BLaER1 treated with 17β-estradiol and CSF1 and Interleukin-3, amounts not matched to agents 10 nM and 100 nM (cell line): Measurements from ENCODE around the gene FAM131C.
A peak's percentile ranks its signal among the peaks of the same experiment; 100 is the strongest.

ENCODE experiments used
- H3K27ac ChIP-seq, 11 experiments: shearing (Covaris generic); formaldehyde crosslinking; 2 replicates each; pipeline ENCODE4 v1.8.1; 2022
- H3K27me3 ChIP-seq, 11 experiments: shearing (Covaris generic); formaldehyde crosslinking; 2 replicates each; pipeline ENCODE4 v1.8.1; 2022
- H3K36me3 ChIP-seq, 11 experiments: shearing (Covaris generic); formaldehyde crosslinking; 2 replicates each; pipeline ENCODE4 v1.8.1; 2022
- H3K4me1 ChIP-seq, 10 experiments: shearing (Covaris generic); formaldehyde crosslinking; 2 replicates each; pipeline ENCODE4 v1.8.1; 2022
- H3K4me2 ChIP-seq, 11 experiments: shearing (Covaris generic); formaldehyde crosslinking; 2 replicates each; pipeline ENCODE4 v1.8.1; 2022
- H3K4me3 ChIP-seq, 10 experiments: shearing (Covaris generic); formaldehyde crosslinking; 2 replicates each; pipeline ENCODE4 v1.8.1; 2022
- H3K9ac ChIP-seq, 11 experiments: shearing (Covaris generic); formaldehyde crosslinking; 2 replicates each; pipeline ENCODE4 v1.8.1; 2022
- H3K9me3 ChIP-seq, 11 experiments: shearing (Covaris generic); formaldehyde crosslinking; replicated peaks in 1 of 11; 2 replicates each; pipeline ENCODE4 v1.8.1; 2022
- H4K20me1 ChIP-seq, 11 experiments: shearing (Covaris generic); formaldehyde crosslinking; 2 replicates each; pipeline ENCODE4 v1.8.1; 2022
- Cebpa-rat ChIP-seq, 11 experiments: shearing (Covaris generic); IDR thresholded peaks; 2 replicates each; pipeline ENCODE4 v1.8.1; 2022

FAM131C gene

GRCh38 chr1:16076031-16076864 is 2.8 kb upstream of the FAM131C start:
- Histone ChIP-seq H3K9me3 (no peaks in the 10 kb centered on the region), H3K27ac (no peak overlapping the region), H3K36me3 (no peaks in the 10 kb centered on the region), H3K9ac (peak overlapping the region in 2 of 11 experiments; percentile 17 to 30; a peak in 1 of 22 replicates), H3K4me1 (peaks cover 4 to 37% (median 16%) of the 10 kb centered on the region in 10 experiments; a peak in 15 of 20 replicates), H3K4me2 (0 out of 22 replicates have a peak overlapping the region, but pooled peaks of 1 of the 11 experiments have one; percentile 13), H4K20me1 (peaks cover 0 to 30% (median 5%) of the 10 kb centered on the region in 11 experiments; a peak in 9 of 22 replicates), H3K27me3 (peaks cover 22 to 34% (median 30%) of the 10 kb centered on the region in 11 experiments), H3K4me3 (no peak overlapping the region)
- TF ChIP-seq Cebpa-rat (IDR thresholded peaks at IDR 0.05) = no peak

- no peak overlapping the region for H3K9ac ChIP-seq
- H3K4me1 ChIP-seq = peaks cover 4 to 38% (median 17%) of the 10 kb centered on the region in 10 experiments; a peak in 16 of 20 replicates
- peaks cover 0 to 31% (median 5%) of the 10 kb centered on the region in 11 experiments; a peak in 9 of 22 replicates for H4K20me1 ChIP-seq
- no peaks in the 10 kb centered on the region for H3K9me3 ChIP-seq
- H3K27me3 ChIP-seq = peaks cover 22 to 38% (median 31%) of the 10 kb centered on the region in 11 experiments
- no peak overlapping the region for H3K27ac ChIP-seq
- no peak overlapping the region for H3K4me2 ChIP-seq
- TF ChIP-seq Cebpa-rat (IDR thresholded peaks at IDR 0.05) = no peak
- no peak overlapping the region for H3K4me3 ChIP-seq
- H3K36me3 ChIP-seq = no peaks in the 10 kb centered on the region
Observed at GRCh38 chr1:16075337-16076030, 2.0 kb upstream of the FAM131C start.

GRCh38 chr1:16074217-16074616 is 766 bp upstream of the FAM131C start:
- peak overlapping the region in 1 of 10 experiments; percentile 60; a peak in 3 of 20 replicates for H3K4me3 ChIP-seq
- peaks cover 22 to 38% (median 31%) of the 10 kb centered on the region in 11 experiments for H3K27me3 ChIP-seq
- 0 out of 22 replicates have a peak overlapping the region, but pooled peaks of 1 of the 11 experiments have one; percentile 64 for H3K9ac ChIP-seq

DNA sequence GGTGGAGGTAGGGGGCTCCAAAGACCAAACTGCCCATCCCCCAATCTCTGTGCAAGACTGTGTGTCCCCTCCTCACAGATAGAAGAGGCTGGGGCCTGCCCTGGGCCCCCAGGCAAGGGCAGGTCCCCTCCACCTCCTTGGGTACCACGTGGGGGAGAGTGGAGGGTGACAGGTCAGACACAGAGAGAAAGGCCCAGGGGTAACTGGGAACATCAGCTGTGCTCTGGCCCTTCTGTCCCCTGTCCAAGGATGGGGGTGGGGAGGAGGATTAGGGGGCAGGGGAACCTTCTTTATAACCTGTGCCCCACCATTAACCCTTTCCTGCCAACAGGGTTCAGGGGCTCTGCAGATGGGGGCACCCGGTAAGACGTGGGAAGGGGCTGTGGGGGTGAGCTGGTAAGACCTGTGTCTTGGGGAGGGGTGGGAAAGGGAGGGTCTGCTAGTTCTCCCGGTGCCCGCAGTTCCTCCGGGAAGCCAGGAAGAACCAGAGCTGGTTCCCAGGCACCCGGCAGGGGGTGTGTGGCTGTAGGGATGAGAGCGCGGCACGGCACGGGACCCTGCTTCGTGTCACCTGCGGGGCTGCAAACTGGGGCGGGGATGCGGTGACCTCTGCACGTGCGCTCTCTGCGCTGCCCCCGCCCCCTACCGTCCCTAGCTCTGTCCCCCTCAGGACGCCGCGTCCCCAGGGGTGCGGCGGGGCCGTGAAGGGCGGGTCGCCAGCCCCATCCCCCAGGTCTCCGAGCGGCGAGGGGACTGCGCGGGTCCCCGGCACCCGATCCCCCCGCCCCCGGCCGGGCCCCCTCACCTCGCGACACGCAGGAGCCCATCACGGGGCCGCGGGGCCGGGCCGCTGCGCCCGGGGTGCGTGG is 601 bp downstream of the FAM131C start:
- Histone ChIP-seq H3K27me3 (peaks cover 22 to 40% (median 31%) of the 10 kb centered on the region in 11 experiments), H3K9me3 (no peaks in the 10 kb centered on the region), H3K4me1 (peaks cover 14 to 57% (median 37%) of the 10 kb centered on the region in 10 experiments), H3K36me3 (no peaks in the 10 kb centered on the region), H3K4me3 (peak overlapping the region; percentile 51 to 71 (median 60)), H3K4me2 (peak overlapping the region; percentile 89 to 98 (median 95)), H3K9ac (peak overlapping the region; percentile 21 to 72 (median 66); a peak in 21 of 22 replicates), H4K20me1 (peaks cover 0 to 31% (median 5%) of the 10 kb centered on the region in 11 experiments; a peak in 10 of 22 replicates), H3K27ac (no peak overlapping the region; a peak in 1 of 22 replicates)
- TF ChIP-seq Cebpa-rat (IDR thresholded peaks at IDR 0.05) = no peak

More at GRCh38 chr1:16074217-16074616, 766 bp upstream of the FAM131C start:
- peak overlapping the region; percentile 89 to 98 (median 95) for H3K4me2 ChIP-seq
- no peaks in the 10 kb centered on the region for H3K36me3 ChIP-seq
- H3K27ac ChIP-seq = no peak overlapping the region
- peaks cover 4 to 47% (median 25%) of the 10 kb centered on the region in 10 experiments; a peak in 16 of 20 replicates for H3K4me1 ChIP-seq
- H3K9me3 ChIP-seq = no peaks in the 10 kb centered on the region
- TF ChIP-seq Cebpa-rat (IDR thresholded peaks at IDR 0.05) = no peak
- H4K20me1 ChIP-seq = peaks cover 0 to 31% (median 5%) of the 10 kb centered on the region in 11 experiments; a peak in 9 of 22 replicates

DNA sequence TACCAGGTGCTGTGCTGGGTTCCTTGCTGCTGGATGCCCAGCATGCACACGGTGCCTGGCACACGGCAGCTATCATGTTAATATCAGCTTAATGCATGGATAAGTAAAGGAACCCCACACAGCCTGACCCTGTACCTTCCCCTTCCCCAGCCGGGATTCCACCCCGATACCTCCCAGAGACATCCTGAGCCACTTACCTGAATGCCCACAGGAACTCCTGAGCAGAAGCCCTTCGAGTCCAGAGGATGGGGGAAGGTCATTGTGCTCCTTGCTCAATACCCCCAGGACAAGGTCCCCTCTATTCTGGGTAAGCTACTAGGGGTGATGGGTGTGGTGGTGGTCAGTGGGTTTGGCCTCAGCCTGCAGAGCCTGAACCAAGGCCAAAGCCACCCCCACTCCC is 1.4 kb downstream of the FAM131C start:
- H3K4me3 ChIP-seq = no peak overlapping the region
- peaks cover 0 to 29% (median 5%) of the 10 kb centered on the region in 11 experiments; a peak in 10 of 22 replicates for H4K20me1 ChIP-seq
- peaks cover 20 to 64% (median 45%) of the 10 kb centered on the region in 10 experiments for H3K4me1 ChIP-seq
- H3K9me3 ChIP-seq = no peaks in the 10 kb centered on the region
- TF ChIP-seq Cebpa-rat (IDR thresholded peaks at IDR 0.05) = no peak
- H3K36me3 ChIP-seq = no peaks in the 10 kb centered on the region
- peaks cover 22 to 47% (median 32%) of the 10 kb centered on the region in 11 experiments for H3K27me3 ChIP-seq
- H3K9ac ChIP-seq = no peak overlapping the region
- no peak overlapping the region for H3K27ac ChIP-seq
- H3K4me2 ChIP-seq = peak overlapping the region in 4 of 11 experiments; percentile 5 to 98 (median 96); a peak in 4 of 22 replicates

GRCh38 chr1:16071614-16072013 is 1.8 kb downstream of the FAM131C start:
- Histone ChIP-seq H3K4me2 (no peak overlapping the region; a peak in 1 of 22 replicates), H3K9ac (no peak overlapping the region), H3K4me3 (no peak overlapping the region), H3K27me3 (peaks cover 22 to 48% (median 32%) of the 10 kb centered on the region in 11 experiments), H3K4me1 (peaks cover 20 to 65% (median 48%) of the 10 kb centered on the region in 10 experiments), H3K36me3 (no peaks in the 10 kb centered on the region), H4K20me1 (peaks cover 0 to 25% (median 5%) of the 10 kb centered on the region in 11 experiments; a peak in 10 of 22 replicates), H3K27ac (no peak overlapping the region), H3K9me3 (no peaks in the 10 kb centered on the region)
- no peak for TF ChIP-seq Cebpa-rat (IDR thresholded peaks at IDR 0.05)

DNA sequence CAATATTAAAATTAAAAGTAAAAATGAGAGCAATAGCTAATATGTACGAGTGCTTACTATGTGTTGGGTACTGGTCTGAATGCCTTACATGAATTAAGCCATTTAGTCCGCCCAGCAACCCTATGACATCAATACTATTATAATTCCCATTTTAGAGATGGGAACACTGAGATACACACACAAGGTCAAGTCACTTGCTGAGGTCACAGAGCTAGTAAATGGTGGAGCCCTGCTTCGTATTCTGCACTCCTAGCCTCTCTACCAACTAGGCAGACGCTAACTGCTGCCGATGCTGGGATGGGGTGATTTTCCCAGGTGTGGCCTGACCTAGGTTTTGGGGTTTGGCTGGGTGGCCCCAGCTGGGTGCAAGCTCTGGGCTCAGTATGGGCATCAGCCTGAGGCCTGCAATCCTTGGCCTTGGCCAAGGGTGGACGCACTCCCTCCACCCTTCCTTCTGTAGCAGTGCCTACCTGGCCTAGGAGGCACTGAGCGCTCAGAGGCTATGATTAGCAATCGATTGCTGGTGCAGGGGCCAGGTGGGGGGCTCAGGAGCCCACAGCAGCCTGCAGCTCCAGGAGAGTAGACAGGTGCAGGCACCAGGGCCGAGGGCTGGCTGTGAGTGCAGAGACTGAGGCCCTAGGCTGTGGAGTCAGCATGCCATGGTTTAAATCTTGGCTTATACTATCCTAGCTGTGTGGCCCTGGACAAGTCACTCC is 2.7 kb downstream of the FAM131C start:
- H3K36me3 ChIP-seq = no peaks in the 10 kb centered on the region
- H3K4me3 ChIP-seq = no peak overlapping the region
- no peaks in the 10 kb centered on the region for H3K9me3 ChIP-seq
- H4K20me1 ChIP-seq = peaks cover 0 to 20% (median 5%) of the 10 kb centered on the region in 11 experiments; a peak in 8 of 22 replicates
- peak overlapping the region in 3 of 11 experiments; percentile 72 to 94 (median 86); a peak in 3 of 22 replicates for H3K4me2 ChIP-seq
- peaks cover 22 to 48% (median 32%) of the 10 kb centered on the region in 11 experiments for H3K27me3 ChIP-seq
- no peak for TF ChIP-seq Cebpa-rat (IDR thresholded peaks at IDR 0.05)
- H3K27ac ChIP-seq = no peak overlapping the region
- no peak overlapping the region for H3K9ac ChIP-seq
- H3K4me1 ChIP-seq = peaks cover 20 to 72% (median 53%) of the 10 kb centered on the region in 10 experiments
